ENCODE results near the gene MYRIP.
"Not testable (repeated sequence)": the region's sequence is repeated elsewhere in the genome, so short reads cannot be mapped to it uniquely, and the experiment has no call there.

Gene MYRIP

GRCh38 chr3:40068636-40069035 lies 259.2 kb downstream of the MYRIP start:
- Histone ChIP-seq H3K4me3 (ENCODE audit: low read depth in 1 of 2, low read length in 1 of 2) (no peak overlapping the region), H3K36me3 (no peaks in the 10 kb centered on the region), H3K4me1 (ENCODE audit: control insufficient read depth in 1 of 2, insufficient read depth in 1 of 2, low read depth in 1 of 2, low read length in 1 of 2) (no peaks in the 10 kb centered on the region), H3K9me3 (no peaks in the 10 kb centered on the region), H3K27me3 (peaks cover 7% of the 10 kb centered on the region), H3K27ac (no peak overlapping the region)
- TF ChIP-seq CTCF (IDR thresholded peaks at IDR 0.05), result no peak

GRCh38 chr3:40070816-40071215 lies 261.4 kb downstream of the MYRIP start:
- TF ChIP-seq CTCF (IDR thresholded peaks at IDR 0.05), result no peak
- Histone ChIP-seq H3K4me3 (ENCODE audit: low read depth in 1 of 2, low read length in 1 of 2) (no peak overlapping the region), H3K4me1 (ENCODE audit: control insufficient read depth in 1 of 2, insufficient read depth in 1 of 2, low read depth in 1 of 2, low read length in 1 of 2) (no peaks in the 10 kb centered on the region)

GRCh38 chr3:40071683-40072238 lies 262.4 kb downstream of the MYRIP start:
- H3K27ac ChIP-seq, result no peak overlapping the region
- no peaks in the 10 kb centered on the region for H3K9me3 ChIP-seq
- H3K36me3 ChIP-seq, result no peaks in the 10 kb centered on the region
- no peak overlapping the region for H3K4me3 ChIP-seq (ENCODE audit: low read depth in 1 of 2, low read length in 1 of 2)
- no peaks in the 10 kb centered on the region for H3K4me1 ChIP-seq (ENCODE audit: control insufficient read depth in 1 of 2, insufficient read depth in 1 of 2, low read depth in 1 of 2, low read length in 1 of 2)
- peaks cover 8% of the 10 kb centered on the region for H3K27me3 ChIP-seq
- no peak for TF ChIP-seq CTCF (IDR thresholded peaks at IDR 0.05)

More at GRCh38 chr3:40070816-40071215, 261.4 kb downstream of the MYRIP start:
- Histone ChIP-seq H3K9me3 (no peaks in the 10 kb centered on the region), H3K27ac (no peak overlapping the region), H3K27me3 (peaks cover 8% of the 10 kb centered on the region), H3K36me3 (no peaks in the 10 kb centered on the region)

GRCh38 chr3:40073310-40074007 lies 264.1 kb downstream of the MYRIP start:
- no peak for TF ChIP-seq CTCF (IDR thresholded peaks at IDR 0.05)
- Histone ChIP-seq H3K4me3 (ENCODE audit: low read depth in 1 of 2, low read length in 1 of 2) (no peak overlapping the region), H3K4me1 (ENCODE audit: control insufficient read depth in 1 of 2, insufficient read depth in 1 of 2, low read depth in 1 of 2, low read length in 1 of 2) (no peaks in the 10 kb centered on the region), H3K27me3 (peaks cover 8% of the 10 kb centered on the region), H3K9me3 (no peaks in the 10 kb centered on the region), H3K36me3 (no peaks in the 10 kb centered on the region), H3K27ac (no peak overlapping the region)

- not testable (repeated sequence) for H3K36me3 ChIP-seq; H3K27ac ChIP-seq; H3K27me3 ChIP-seq; H3K4me1 ChIP-seq (ENCODE audit: control insufficient read depth in 1 of 2, insufficient read depth in 1 of 2, low read depth in 1 of 2, low read length in 1 of 2); H3K9me3 ChIP-seq; H3K4me3 ChIP-seq (ENCODE audit: low read depth in 1 of 2, low read length in 1 of 2)
Measured at GRCh38 chr3:40077139-40077538, 267.7 kb downstream of the MYRIP start.

- not testable (repeated sequence) for H3K4me3 ChIP-seq (ENCODE audit: low read depth in 1 of 2, low read length in 1 of 2)
Measured at GRCh38 chr3:40077828-40078492, 268.6 kb downstream of the MYRIP start.

More at GRCh38 chr3:40077828-40078492, 268.6 kb downstream of the MYRIP start:
- H3K4me1 ChIP-seq (ENCODE audit: control insufficient read depth in 1 of 2, insufficient read depth in 1 of 2, low read depth in 1 of 2, low read length in 1 of 2); H3K27me3 ChIP-seq; H3K36me3 ChIP-seq; H3K27ac ChIP-seq; H3K9me3 ChIP-seq: not testable (repeated sequence)
